ENCODE measurements around the gene PPP1CB.

The PPP1CB gene

DNA sequence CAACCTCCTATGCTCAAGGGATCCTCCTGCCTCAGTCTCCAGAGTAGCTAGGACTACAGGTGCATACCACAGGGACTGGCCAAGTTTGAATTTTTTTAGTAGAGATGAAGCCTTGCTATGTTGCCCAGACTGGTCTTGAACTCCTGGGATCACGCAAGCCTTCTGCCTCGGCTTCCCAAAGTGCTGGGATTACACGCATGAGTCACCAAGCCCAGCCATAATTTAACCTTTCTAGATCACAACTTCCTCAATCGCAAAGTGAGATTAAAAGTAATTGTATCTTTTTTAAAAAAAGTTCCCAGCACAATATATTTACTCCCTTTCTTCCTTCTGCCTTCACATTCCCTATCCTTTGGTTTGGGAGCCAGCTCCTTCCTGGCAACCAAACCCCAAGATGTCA, 5.8 kb upstream of the PPP1CB start:
- DNase-seq: peak; percentile 18

DNA sequence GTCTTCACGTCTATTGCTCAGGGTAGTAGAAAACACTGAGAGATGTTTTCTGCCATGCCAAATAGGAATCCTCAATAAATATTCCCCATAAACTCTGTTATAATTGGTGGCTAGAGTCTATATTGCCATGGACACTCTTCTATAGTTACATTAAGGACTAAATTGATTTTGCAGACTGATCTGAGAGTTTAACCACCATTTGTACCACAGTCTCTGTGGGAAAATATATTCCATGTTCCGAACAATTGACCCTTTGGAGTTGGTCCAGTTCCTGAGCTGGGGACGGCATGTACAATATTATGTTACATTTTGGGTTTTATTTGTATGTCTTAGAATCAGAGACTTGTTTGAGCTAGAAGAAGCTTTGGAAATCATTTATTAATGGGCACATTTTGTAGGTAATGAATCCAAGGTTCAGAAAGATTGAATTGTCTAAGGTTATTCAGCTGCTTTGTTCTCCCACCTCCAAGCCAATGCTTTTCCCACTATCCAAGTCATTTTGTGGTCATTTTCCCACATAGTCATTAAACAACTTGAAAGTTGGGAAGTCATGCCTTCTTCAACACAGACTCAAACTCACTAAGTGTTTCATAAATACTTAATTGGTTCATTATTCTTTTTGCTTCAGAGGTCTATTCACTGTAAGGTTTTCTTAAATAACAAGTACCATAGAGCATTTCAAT, 5.1 kb upstream of the PPP1CB start:
- DNase-seq: no peak

DNA sequence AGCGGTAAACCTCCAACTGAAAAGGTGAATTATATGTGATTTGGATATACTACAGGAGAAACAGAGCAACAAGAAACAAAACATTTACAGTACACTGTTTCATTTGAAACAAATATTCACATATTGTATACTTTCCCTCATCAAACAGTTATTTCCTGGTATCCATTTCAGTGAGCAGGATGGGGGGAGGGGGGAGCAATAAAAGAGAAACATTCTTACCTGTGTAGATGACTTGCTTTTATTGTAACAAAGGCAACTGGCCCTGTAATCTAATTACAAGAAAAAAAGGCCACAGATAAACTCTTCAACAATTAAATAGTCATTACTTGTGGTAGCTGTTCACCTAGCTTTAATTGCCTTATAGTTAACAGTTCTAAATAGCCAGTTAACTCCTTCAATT, 3.9 kb upstream of the PPP1CB start:
- no peak for DNase-seq

DNA sequence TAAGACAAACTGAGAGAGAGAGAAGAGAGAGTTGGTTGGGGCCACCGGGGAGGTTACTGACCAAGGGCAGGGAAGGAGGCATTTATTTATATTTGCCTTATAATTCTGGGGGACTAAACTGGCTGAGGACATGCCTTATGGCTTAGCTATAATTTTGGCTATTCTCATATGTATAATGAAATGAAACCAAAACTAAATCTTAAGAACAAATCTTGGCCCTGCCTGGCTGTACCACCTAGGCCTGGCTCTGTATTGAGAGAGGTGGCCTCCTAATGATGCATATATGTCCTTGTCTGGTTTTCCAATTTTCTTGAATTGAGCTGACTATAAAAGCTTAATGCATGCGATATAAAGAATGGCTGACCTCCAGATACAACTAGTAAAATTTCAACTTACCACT, 3.5 kb upstream of the PPP1CB start:
- no peak for DNase-seq

DNA sequence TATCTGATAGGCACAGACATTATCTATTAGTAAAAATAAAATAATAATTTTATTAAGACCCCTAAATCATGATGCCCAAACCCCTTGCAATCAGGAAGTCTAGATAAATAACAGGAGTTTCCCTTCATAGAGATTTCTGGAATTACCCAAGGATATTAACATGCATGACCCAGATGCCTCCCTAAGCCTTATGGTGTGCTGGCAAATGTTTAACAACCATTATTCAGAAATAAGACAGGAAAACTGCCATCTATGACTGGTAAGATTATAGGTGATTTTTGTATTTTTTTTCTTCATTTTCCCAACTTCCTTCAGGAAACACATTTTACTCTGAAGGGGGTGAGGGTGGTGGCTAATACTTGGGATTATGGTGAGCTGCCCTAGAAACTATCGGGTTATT, 2.7 kb upstream of the PPP1CB start:
- DNase-seq: no peak

DNA sequence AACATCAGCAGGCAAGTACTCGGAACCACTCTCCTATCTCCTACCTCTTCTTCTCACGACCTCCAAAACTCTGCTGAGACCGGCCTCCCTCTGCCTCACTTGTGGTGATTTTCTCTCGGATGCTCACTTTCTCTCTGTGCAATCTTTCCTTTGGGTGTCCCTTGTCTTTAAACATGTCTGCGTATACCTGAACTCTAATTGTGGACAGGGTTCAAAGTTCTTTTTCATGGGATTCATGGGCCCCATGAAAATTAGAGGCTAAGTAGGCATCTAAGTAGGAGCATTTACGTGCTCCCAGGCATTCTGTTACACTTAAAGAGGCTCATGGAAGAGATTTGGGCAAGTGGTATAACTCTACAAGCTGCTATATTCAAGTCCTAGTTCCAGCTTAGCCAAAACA, 2.1 kb upstream of the PPP1CB start:
- DNase-seq: no peak

DNA sequence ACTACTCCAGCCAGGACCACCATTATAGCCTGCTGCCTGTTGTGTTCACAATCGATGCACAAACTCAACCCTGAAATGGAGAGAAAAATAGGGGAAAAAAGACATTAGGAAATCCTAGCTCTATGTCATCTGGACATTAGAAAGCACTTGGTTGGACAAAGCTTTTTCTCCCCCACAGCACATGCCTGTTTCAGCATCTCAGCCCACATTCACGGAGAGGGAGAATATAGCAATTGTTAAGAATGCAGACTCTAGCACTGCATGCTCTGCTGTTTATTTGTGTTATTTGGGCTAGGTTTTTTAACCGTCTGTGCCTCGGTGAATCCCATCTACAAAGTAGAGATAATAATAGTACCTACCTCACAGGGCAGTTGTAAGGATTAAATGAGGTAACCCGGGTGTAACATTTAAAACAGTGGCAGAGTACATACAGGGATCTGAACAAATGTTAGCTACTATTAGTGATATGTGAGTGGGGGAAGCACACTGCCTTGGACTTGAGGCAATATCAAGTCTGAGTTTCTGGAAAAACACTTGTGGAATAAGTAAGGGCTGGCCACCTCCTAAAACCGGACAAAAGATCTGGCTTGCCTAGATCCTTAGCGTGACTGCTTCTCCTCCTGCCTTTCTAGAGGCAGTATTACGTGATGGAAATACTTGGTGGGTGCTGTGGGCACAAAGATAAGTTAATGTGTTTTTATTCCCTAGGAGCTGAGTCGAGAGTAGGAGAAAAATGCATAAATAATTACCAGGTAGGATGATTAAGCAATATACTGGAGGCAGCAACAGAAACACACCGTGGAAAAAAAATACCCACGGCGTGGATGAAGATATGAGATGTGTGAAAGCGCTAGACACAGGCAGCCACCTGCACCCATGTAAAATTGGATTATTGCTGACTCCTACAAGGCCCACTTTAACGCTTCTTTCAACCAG, 1.0 kb upstream of the PPP1CB start:
- peak; percentile 26 for DNase-seq

DNA sequence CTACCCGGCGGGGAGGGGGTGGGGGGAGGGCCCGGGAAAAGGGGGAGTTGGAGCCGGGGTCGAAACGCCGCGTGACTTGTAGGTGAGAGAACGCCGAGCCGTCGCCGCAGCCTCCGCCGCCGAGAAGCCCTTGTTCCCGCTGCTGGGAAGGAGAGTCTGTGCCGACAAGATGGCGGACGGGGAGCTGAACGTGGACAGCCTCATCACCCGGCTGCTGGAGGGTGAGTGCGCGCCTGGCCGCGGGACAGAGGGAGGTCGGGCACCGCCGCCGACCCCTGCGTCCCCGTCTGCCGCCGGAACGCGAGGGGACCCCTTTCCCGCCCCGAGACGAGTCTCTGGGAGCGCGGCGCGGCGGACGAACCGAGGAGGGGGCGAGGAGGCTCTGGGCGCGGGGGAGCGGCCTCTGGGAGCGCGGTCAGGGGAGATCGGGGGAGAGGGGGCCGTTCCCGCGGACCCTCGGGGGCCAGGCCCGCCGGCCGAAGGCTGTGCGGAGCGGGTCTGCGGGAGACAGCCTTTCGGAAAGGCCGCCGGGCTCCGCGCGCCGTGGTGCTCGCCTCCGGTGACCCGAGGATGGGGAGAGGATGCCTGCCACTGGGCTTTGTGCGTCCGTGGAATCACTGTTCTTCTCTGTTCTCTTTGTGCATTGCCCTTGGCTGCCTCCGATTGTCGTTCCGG, 463 bp downstream of the PPP1CB start:
- no peak for DNase-seq

DNA sequence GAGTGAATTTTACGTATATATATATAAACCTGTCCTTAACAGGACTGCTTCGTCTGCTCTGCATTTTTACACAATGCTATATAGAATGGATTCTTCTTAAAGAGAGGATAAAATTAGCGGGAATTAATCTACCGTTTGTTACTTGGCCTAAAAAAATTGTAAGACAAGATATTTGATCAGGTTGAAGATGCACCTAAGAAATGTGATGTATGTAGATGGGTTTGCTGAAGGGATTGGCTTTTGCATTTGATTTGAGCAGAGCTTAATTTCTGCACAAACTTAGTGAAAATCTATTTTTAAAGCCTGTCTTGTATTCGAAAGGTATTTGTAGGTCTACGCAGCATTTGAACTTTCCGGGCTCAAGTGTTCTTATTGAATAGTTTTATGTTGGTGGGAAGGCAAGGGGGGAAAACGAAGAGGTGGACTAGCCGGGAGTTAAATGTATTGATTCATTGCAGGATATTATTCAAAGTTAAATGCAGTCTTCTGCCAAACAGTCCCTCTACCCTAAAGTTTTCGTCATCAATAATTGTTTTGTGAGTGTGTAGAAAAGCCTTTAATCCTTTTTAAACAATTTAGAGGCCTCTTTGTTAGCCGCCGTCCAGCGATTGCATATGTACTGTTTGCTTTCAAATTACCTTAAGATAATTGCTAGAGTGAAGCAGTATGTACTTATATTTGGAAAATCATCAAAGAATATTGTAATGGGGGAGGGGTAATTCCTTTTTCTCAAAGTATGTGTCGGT, 1.2 kb downstream of the PPP1CB start:
- no peak for DNase-seq

DNA sequence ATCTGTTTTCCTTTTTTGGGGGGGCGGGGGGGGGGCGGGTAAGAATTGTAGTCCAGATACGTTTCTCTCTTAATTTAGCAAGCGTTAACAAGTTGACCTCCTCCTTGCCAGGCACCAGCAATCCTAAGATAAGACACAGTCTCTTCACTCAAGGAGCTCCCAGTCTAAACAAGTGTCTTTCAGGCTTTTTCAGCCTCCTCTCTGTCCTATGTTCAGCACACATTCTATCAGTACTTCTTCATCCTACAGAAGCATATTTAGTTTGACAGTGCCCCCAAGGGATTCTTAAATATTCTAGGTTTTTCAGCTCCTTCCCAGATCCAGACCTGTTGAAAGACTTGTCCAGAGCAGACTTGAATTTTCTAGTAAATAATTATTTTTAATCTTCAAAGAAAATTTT, 2.7 kb downstream of the PPP1CB start:
- no peak for DNase-seq

DNA sequence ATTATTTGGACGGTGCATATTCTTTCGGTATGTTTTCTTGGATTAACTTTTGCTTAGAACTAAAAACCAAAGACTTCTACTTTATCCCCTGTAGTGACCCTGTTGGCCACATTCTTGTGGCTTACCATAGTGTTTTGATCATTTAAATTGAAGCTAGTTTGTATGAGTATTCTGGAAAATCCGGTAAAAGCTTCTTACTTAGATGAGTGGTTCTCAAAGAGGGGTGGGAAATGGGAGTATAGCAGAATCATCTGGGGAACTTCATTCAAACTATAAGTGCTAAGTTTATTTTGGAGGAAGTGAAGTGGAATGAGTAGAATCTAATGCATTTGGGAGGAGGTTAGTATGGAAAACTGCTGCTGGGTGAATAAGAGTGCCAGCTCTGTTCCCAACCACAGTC, 3.8 kb downstream of the PPP1CB start:
- no peak for DNase-seq

DNA sequence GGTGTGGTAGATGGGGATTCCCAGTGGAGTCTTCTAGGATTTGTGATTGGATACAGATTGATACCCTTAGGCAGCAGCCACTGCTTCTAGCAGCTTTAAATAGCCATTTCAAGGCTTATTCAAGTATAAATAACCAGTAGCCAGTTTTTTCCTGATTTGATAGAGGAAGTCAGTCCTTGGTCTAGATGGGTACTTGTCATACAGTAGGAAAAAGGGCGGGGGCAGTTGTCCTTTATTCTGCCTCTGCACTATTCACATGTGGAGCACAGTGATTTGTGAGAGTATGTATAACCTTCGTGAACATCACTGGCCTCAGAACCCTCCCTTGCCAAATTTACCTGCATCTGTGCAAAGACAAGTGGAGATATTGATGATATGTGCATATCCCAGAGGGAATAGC, 6.8 kb downstream of the PPP1CB start:
- DNase-seq: no peak

DNA sequence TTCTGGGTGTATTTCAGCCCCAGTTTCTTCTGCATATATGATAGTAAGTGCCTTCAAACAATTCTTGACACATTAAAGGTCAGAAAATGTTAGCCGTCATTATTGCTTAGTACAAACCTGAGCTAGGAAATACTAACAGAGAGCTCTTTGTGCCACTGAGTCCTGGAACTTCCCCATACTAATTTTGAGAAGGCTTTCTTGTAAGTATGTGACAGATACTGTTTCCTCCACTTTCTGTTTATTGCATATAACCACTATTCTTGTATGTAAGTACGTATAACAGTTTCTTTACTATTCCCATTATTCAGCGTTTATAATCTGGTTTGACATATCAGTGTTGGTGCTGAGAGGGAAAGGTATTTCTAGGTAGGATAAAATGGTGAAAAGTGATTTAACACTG, 9.8 kb downstream of the PPP1CB start:
- DNase-seq: no peak

DNA sequence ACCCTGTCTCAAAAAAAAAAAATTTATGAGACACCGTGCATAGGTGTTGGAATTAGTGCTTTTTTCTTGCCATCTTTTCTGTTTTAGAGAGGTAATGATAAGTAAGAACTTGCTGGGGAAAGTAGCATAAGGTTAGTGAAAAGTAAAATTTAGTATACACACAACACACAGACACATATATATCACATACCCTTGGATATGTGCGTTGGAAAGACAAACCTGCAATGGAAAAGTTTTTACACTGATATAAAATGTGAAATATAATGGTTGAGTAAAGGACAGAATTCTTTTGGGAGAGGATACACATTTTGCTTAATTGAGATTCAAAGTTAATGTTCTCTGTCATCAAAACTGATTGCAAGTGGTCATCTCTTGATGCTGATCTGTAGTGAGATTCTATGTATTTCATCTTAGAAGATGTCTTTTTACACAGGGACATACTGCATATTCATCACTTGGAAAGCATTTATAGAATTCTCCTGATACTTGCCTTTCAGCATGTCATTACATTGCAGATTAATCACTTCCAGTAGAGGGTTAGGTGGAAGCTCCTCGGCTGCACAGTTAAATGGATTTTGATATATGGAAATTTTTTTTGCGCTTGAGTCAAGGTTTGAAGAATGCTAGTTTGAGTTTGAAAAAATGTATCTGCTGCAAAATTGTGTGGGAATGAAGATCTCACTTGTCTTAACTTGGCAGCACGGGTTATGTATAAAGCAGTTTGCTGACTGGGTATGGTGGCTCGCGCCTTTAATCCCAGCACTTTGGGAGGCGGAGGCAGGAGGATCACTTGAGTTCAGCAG, 13.5 kb downstream of the PPP1CB start:
- no peak for DNase-seq

DNA sequence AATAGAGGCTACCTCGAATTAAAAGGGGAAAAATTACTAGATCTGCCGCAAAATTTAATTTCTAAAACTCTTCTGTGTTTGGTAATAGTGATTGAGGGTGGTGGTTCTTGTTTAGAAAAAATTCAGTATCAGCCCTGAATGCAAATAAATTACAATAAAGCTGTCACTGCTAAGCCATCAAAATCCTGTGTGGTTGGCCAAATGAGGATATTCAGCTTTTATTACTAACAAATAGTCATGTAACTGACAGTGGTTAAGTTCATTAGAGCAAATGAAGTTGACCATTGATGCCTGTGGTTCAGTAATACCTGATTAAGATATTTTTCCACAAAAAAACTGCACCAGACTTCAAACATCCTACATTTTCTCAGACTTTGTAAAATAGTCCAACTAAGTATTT, 14.4 kb downstream of the PPP1CB start:
- DNase-seq: peak; percentile 15

DNA sequence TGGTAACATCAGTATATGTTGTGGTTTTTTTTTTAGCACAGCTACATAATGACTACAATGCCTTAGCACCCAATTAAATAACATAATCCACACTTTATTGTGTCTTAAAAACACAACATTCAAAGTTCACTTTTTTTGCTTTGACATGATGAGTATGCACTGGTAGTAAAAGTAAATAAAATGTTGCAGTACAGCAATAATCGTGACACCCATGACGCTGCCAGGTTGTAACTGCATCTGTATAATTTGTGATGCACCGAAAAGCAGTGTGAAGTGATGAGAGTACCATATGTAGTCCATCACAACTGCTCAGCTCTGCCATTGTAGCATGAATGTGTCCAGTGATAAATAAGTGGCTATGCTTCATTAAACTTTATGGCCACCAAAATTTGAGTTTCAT, 15.7 kb downstream of the PPP1CB start:
- no peak for DNase-seq

DNA sequence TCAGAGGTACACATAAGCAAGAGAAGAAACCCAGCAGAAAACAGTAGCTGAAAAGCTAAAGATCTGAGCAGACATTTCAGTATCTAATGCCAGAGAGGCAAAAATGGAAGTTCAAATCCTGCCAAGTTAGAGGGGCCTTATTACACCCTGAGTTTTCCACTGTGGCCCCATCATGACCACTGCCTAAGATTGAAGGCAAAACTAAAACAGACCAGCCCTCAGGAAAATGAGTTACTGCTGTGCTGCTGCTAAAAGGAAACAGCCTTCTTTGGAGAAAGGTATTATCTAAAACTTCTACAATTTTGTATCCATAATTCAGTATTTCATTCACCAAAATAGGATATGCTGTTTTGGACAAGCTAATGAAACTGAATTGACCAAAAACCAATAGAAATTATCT, 16.8 kb downstream of the PPP1CB start:
- DNase-seq: no peak

DNA sequence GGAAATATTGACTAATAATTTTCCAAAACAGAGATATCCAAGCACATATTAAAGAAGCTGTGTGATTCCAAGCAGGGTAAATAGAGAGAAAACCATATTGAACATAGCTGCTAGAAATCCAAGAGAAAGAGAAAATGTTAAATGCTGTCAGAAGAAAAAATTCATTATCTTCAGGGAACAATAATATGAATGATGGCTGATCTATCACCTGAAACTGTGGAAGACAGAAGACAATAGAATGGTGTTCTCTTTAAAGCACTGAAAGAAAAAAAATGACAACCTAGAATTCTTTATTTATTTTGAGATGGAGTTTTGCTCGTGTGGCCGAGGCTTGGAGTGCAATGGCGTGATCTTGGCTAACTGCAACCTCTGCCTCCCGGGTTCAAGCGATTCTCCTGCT, 17.3 kb downstream of the PPP1CB start:
- DNase-seq: no peak

DNA sequence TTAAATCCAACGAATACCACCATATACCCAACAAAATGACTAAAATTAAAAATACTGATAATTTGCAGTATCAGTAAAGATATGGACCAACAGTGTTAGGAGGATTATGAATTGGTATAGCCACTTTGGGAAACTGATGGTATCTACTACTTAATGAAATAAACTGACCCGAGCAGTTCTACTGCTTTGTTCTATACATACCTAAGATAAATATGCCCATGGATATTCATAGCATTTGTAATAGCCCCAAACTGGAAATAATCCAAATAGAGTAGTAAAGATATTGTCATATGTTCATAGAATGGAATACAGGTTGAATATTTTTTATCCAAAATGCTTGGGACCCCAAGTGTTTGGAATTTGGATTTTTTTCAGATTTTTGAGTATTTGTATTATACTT, 20.7 kb downstream of the PPP1CB start:
- DNase-seq: no peak

DNA sequence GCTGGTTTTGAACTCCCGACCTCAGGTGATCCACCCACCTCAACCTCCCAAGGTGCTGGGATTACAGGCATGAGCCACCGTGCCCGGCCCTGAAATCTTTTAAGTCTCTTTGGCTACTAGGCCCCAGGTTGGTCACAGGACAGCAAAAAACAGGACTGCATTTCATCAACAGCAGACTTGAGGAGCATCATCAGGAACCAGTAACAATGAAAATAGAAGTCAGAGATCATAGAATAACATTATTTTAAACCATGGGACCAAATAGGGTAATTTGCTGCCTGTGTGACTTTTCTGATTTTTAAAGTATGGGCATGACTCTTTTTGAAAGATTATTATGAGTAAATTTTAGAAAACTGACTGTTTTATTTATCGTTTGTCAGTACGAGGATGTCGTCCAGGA, 24.8 kb downstream of the PPP1CB start:
- DNase-seq: no peak

DNA sequence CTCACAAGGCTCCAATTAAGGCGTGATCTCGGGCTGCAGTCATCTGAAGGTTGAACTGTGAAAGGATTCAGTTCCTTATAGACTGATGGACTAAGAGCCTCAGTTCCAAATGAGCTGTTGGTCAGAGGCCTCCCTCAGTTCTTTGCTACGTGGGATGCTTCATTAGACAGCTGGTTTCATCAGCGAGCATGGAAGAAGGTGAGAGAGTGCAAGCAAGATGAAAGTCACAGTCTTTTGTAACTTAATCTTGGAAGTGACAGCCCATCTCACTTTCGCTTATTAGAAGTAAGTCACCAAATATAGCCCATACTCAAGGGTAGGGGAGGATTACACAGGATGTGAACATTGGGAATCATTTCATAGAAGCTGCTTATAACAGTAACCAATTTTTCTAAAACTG, 26.8 kb downstream of the PPP1CB start:
- DNase-seq: no peak

DNA sequence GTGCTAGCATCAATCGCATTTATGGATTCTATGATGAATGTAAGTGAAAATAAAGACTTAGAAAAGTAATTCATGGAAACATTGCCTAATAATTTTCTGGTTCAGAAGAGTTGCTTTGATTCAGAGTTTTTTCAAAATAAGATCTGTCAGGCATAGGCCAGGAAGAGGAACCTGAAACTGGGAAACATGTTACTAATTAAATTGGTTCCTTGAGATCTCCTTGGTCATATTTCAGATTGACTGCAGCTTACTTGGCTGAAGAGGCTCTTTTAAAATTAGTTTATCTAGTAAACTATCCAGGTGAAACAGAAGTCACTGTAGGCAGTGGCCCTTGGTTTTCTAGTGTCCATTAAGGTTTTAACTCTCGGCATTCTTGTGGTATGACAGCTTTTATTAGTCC, 27.4 kb downstream of the PPP1CB start:
- DNase-seq: peak; percentile 66
